Measurements from ENCODE around the gene NHLRC4. TPM values are rescaled to one million over a fixed set of nuclear protein-coding genes. Genes with fewer than 3 reads are reported as not detected.

NHLRC4 gene
- total and polyA plus RNA-seq, 9 of the 15 experiments (the other 6 are each of a cell fraction or from before 2014, with no cell fraction given) = 0.24 to 3.7 (median 1.3) TPM; not detected in 2

- TF ChIP-seq, protein P1, sequence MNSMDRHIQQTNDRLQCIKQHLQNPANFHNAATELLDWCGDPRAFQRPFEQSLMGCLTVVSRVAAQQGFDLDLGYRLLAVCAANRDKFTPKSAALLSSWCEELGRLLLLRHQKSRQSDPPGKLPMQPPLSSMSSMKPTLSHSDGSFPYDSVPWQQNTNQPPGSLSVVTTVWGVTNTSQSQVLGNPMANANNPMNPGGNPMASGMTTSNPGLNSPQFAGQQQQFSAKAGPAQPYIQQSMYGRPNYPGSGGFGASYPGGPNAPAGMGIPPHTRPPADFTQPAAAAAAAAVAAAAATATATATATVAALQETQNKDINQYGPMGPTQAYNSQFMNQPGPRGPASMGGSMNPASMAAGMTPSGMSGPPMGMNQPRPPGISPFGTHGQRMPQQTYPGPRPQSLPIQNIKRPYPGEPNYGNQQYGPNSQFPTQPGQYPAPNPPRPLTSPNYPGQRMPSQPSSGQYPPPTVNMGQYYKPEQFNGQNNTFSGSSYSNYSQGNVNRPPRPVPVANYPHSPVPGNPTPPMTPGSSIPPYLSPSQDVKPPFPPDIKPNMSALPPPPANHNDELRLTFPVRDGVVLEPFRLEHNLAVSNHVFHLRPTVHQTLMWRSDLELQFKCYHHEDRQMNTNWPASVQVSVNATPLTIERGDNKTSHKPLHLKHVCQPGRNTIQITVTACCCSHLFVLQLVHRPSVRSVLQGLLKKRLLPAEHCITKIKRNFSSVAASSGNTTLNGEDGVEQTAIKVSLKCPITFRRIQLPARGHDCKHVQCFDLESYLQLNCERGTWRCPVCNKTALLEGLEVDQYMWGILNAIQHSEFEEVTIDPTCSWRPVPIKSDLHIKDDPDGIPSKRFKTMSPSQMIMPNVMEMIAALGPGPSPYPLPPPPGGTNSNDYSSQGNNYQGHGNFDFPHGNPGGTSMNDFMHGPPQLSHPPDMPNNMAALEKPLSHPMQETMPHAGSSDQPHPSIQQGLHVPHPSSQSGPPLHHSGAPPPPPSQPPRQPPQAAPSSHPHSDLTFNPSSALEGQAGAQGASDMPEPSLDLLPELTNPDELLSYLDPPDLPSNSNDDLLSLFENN (IDR thresholded peaks at IDR 0.05; ENCODE audit: low read depth in 2 of 2, low read length in 2 of 2) = no peak
- TF ChIP-seq MAZ (CRISPR knock-in tag; conservative IDR thresholded peaks at IDR 0.05 in 1 of 2, IDR thresholded peaks at IDR 0.05 in 1 of 2) (no peak), ZNF174 (CRISPR knock-in tag; IDR thresholded peaks at IDR 0.05) (no peak), RAD21 (CRISPR knock-in tag; conservative IDR thresholded peaks at IDR 0.05 in 1 of 2, IDR thresholded peaks at IDR 0.05 in 1 of 2) (no peak)
Observed at GRCh38 chr16:536746-537145, 30.1 kb upstream of the NHLRC4 start (continued).
